Endothelial cell of umbilical vein (primary cell): ENCODE results near the gene PEAR1.

Source experiments
- CTCF ChIP-seq, 2 donors: IDR thresholded peaks; 1 replicate in 1 of 2; 2 replicates in 1 of 2; pipeline ENCODE4 v1.5.1; 2011; ENCODE audit warnings: low read length in 2 of 2, mild to moderate bottlenecking in 2 of 2, moderate library complexity in 2 of 2, control low read depth in 1 of 2, inconsistent platforms in 1 of 2, low read depth in 1 of 2; ENCODE audit not compliant: insufficient read depth in 1 of 2; ENCODE audit errors: extremely low read depth in 1 of 2
- POLR2A ChIP-seq: IDR thresholded peaks from 2 replicates; pipeline ENCODE4 v1.6.1; 2012; ENCODE audit warnings: low read depth, mild to moderate bottlenecking, control low read depth, low read length

- peak in 1 of 2 donors; percentile 31 for TF ChIP-seq CTCF (IDR thresholded peaks at IDR 0.05; ENCODE audit: extremely low read depth in 1 of 2, insufficient read depth in 1 of 2, low read depth in 1 of 2, low read length in 2 of 2)
- peak; percentile 64 for TF ChIP-seq POLR2A
These were observed at the start of gene PEAR1 for GRCh38 chr1:156893048-156893953.
